Stomach smooth muscle (tissue), 2 donors: Measurements from ENCODE around the gene VPS26B.
"Not testable (repeated sequence)": the region's sequence is repeated elsewhere in the genome, so short reads cannot be mapped to it uniquely, and the experiment has no call there.

Experiments used
- H3K27ac ChIP-seq: one replicate; pipeline ENCODE4 v1.7.0; 2013; ENCODE audit warnings: mild to moderate bottlenecking, low read length, inconsistent platforms
- H3K27me3 ChIP-seq, 2 donors: one replicate each; pipeline ENCODE4 v1.7.0; 2013; ENCODE audit warnings: low read length in 2 of 2; ENCODE audit not compliant: insufficient read depth in 2 of 2, control insufficient read depth in 1 of 2
- H3K36me3 ChIP-seq, 2 donors: one replicate each; pipeline ENCODE4 v1.7.0; 2013; ENCODE audit warnings: low read length in 2 of 2; ENCODE audit not compliant: control insufficient read depth in 2 of 2, insufficient read depth in 2 of 2
- H3K4me1 ChIP-seq: one replicate; pipeline ENCODE4 v1.7.0; 2013; ENCODE audit warnings: low read length; ENCODE audit not compliant: control insufficient read depth, insufficient read depth
- H3K4me3 ChIP-seq, 2 donors: one replicate each; pipeline ENCODE4 v1.7.0; 2013; ENCODE audit warnings: low read length in 2 of 2
- H3K9ac ChIP-seq, 2 donors: one replicate each; pipeline ENCODE4 v1.7.0; 2013; ENCODE audit warnings: low read length in 2 of 2, mild to moderate bottlenecking in 1 of 2
- H3K9me3 ChIP-seq, 2 donors: one replicate each; pipeline ENCODE4 v1.7.0; 2013; ENCODE audit warnings: low read length in 2 of 2; ENCODE audit not compliant: control insufficient read depth in 2 of 2
- donor health status: healthy.
- donor health status: Pancreatic carcinoma.

VPS26B gene

GRCh38 chr11:134246100-134246499, 21.6 kb downstream of the VPS26B start:
- Histone ChIP-seq H3K4me3 (no peak overlapping the region), H3K27me3 (no peaks in the 10 kb centered on the region), H3K9ac (no peak overlapping the region), H3K9me3 (no peaks in the 10 kb centered on the region), H3K36me3 (peaks cover 78 to 87% of the 10 kb centered on the region in 2 donors), H3K4me1 (no peaks in the 10 kb centered on the region), H3K27ac (no peak overlapping the region)

GRCh38 chr11:134246678-134247077, 22.2 kb downstream of the VPS26B start:
- peaks cover 76 to 84% of the 10 kb centered on the region in 2 donors for H3K36me3 ChIP-seq
- no peaks in the 10 kb centered on the region for H3K9me3 ChIP-seq

GRCh38 chr11:134248910-134249480, 24.5 kb downstream of the VPS26B start:
- H3K36me3 ChIP-seq = peaks cover 57 to 64% of the 10 kb centered on the region in 2 donors
- H3K27me3 ChIP-seq = no peaks in the 10 kb centered on the region

More at GRCh38 chr11:134246678-134247077, 22.2 kb downstream of the VPS26B start:
- H3K9ac ChIP-seq = no peak overlapping the region
- peaks cover 1% of the 10 kb centered on the region for H3K4me1 ChIP-seq
- no peak overlapping the region for H3K27ac ChIP-seq
- H3K27me3 ChIP-seq = no peaks in the 10 kb centered on the region
- no peak overlapping the region for H3K4me3 ChIP-seq

DNA sequence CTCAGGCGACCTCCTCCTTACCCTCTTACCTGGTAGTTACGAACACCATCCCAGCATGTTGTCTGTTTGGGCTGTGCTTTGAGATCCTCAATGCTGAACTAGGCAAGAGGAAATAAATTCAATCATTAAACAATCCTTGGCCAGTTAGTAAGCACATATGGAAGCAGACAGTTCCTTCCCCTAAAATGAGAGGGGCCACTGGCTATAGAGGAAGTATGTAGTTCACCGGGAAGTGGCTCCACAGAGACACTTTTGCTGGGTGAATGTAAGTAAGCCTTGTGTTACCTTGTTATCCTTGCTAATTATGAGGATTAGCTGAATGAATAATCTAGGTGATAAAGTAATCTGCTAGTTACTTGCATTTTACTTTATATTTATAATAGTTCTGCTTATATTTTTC, 25.8 kb downstream of the VPS26B start:
- peaks cover 52% of the 10 kb centered on the region in 2 donors for H3K36me3 ChIP-seq
- no peak overlapping the region for H3K4me3 ChIP-seq
- H3K27me3 ChIP-seq = no peaks in the 10 kb centered on the region
- H3K4me1 ChIP-seq = peaks cover 6% of the 10 kb centered on the region
- H3K9ac ChIP-seq = no peak overlapping the region
- H3K27ac ChIP-seq = no peak overlapping the region
- H3K9me3 ChIP-seq = no peaks in the 10 kb centered on the region

More at GRCh38 chr11:134248910-134249480, 24.5 kb downstream of the VPS26B start:
- H3K4me3 ChIP-seq = no peak overlapping the region
- no peak overlapping the region for H3K9ac ChIP-seq
- H3K9me3 ChIP-seq = no peaks in the 10 kb centered on the region
- H3K27ac ChIP-seq = no peak overlapping the region
- peaks cover 6% of the 10 kb centered on the region for H3K4me1 ChIP-seq

DNA sequence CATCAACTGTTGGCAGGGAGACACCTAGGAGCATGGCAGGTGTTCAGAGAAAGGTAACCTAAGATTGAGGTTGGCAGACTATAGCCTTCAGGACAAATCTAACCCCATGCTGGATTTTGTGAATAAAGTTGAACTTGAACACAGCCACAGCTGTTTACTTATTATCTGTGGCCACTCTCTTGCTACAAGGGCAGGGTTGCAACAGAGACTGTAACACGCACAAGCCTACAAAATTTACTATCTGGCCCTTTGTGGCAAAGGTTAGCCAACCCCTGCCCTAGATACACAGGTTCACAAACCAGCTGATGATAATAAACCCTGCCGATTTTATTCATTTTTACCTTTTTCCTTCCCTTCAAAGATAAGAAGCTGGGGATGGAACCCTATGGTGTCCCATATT, 26.2 kb downstream of the VPS26B start:
- no peak overlapping the region for H3K4me3 ChIP-seq
- no peak overlapping the region for H3K9ac ChIP-seq
- H3K36me3 ChIP-seq = peaks cover 49% of the 10 kb centered on the region in 2 donors
- no peaks in the 10 kb centered on the region for H3K9me3 ChIP-seq
- no peaks in the 10 kb centered on the region for H3K27me3 ChIP-seq
- peaks cover 6% of the 10 kb centered on the region for H3K4me1 ChIP-seq
- H3K27ac ChIP-seq = no peak overlapping the region

GRCh38 chr11:134252346-134253187, 28.1 kb downstream of the VPS26B start:
- H3K9me3 ChIP-seq = no peaks in the 10 kb centered on the region
- H3K9ac ChIP-seq = peak overlapping the region; percentile 60 to 83
- H3K4me1 ChIP-seq = peaks cover 6% of the 10 kb centered on the region
- peaks cover 35 to 36% of the 10 kb centered on the region in 2 donors for H3K36me3 ChIP-seq
- H3K4me3 ChIP-seq = peak overlapping the region; percentile 89 to 99
- no peaks in the 10 kb centered on the region for H3K27me3 ChIP-seq
- H3K27ac ChIP-seq = peak overlapping the region; percentile 75

GRCh38 chr11:134253188-134253993, 28.9 kb downstream of the VPS26B start, which contains the start of the genes ACAD8 and THYN1:
Gene ACAD8, plus strand, starts transcription at chr11:134253568. Its CDS starts 33 bp downstream, at chr11:134253601.
Gene THYN1, minus strand, starts transcription at chr11:134253352. Its CDS starts 470 bp downstream, at chr11:134252882.
- no peaks in the 10 kb centered on the region for H3K9me3 ChIP-seq
- peaks cover 6% of the 10 kb centered on the region for H3K4me1 ChIP-seq
- peak within 1 kb of the TSS; percentile 89 to 99 for H3K4me3 ChIP-seq
- H3K27ac ChIP-seq = peak within 1 kb of the TSS; percentile 75
- peaks cover 28 to 30% of the 10 kb centered on the region in 2 donors for H3K36me3 ChIP-seq
- no peaks in the 10 kb centered on the region for H3K27me3 ChIP-seq
- peak within 1 kb of the TSS; percentile 63 to 83 for H3K9ac ChIP-seq

DNA sequence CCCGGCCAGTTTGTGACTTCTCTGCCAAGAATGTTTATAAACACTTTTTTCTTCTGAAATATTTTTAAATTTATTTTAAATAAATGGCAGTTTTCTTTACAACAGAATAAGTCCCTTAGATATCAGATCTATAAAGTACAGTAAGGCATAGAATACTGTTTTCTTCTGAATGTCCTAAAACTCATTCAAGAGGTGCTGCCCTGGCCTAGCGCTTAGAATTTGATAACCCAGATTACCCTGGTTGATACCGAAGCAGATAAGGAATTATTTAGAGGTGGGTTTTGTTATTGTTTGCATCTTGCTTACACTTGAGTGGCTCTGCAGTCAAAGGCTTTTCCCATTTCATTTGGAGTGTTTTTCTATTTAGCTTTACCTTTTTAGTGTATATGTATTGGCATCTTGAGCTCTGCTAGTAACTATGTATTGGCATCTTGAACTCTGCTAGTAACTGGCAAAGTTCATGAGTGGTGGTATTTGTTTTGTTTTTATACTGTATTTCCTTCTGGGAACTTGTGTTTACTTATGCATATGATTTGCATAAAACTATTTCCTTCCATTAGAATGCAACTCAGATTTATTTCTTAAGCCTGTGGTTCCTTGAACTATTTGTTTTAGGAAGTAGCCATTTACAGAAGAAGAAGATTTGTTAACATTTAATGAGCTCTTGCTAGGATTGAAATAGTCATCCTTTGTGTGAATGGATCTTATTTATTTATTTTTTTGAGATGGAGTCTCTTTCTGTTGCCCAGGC, 30.1 kb downstream of the VPS26B start:
- Histone ChIP-seq H3K36me3 (peaks cover 27 to 31% of the 10 kb centered on the region in 2 donors), H3K27ac (no peak overlapping the region), H3K9me3 (no peaks in the 10 kb centered on the region), H3K9ac (peak overlapping the region in 1 of 2 donors; percentile 7), H3K4me1 (peaks cover 6% of the 10 kb centered on the region), H3K27me3 (no peaks in the 10 kb centered on the region), H3K4me3 (peak overlapping the region; percentile 89 to 99)

DNA sequence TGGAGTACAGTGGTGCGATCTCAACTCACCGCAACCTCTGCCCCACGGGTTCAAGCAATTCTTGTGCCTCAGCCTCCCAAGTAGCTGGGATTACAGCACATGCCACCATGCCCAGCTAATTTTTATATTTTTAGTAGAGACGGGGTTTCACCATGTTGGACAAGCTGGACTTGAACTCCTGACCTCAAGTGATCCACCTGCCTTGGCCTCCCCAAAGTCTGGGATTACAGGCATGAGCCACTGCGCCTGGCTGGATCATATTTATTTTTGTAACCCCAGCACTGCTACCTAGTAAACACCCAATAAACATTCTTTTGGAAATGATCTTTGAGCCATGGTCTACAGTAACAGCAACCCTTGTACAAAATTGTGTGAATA, 30.7 kb downstream of the VPS26B start:
- H3K9ac ChIP-seq, H3K27ac ChIP-seq, H3K27me3 ChIP-seq, H3K4me3 ChIP-seq, H3K4me1 ChIP-seq, H3K9me3 ChIP-seq: not testable (repeated sequence)
- H3K36me3 ChIP-seq = peaks cover 27 to 31% of the 10 kb centered on the region in 2 donors

GRCh38 chr11:134257101-134257500, 32.6 kb downstream of the VPS26B start:
- H3K27ac ChIP-seq = no peak overlapping the region
- peaks cover 1% of the 10 kb centered on the region for H3K4me1 ChIP-seq
- H3K4me3 ChIP-seq = no peak overlapping the region
- H3K36me3 ChIP-seq = peaks cover 35 to 40% of the 10 kb centered on the region in 2 donors
- H3K9me3 ChIP-seq = no peaks in the 10 kb centered on the region
- H3K9ac ChIP-seq = no peak overlapping the region
- no peaks in the 10 kb centered on the region for H3K27me3 ChIP-seq
